Measurements from ENCODE around the gene KIF17. TPM values are rescaled to one million over a fixed set of nuclear protein-coding genes. Genes with fewer than 3 reads are reported as not detected.

KIF17 gene
- total RNA-seq, 1 donor: 0.27 TPM

- no peak for DNase-seq (ENCODE audit: low read depth)
- no peak overlapping the region for H3K4me3 ChIP-seq (ENCODE audit: low read depth, low read length)
- TF ChIP-seq CTCF (IDR thresholded peaks at IDR 0.05; ENCODE audit: insufficient read depth, low read length): no peak
Observed at GRCh38 chr1:20728371-20729154, 10.8 kb upstream of the KIF17 start.

GRCh38 chr1:20727746-20728316 lies 10.0 kb upstream of the KIF17 start:
- no peak overlapping the region for H3K4me3 ChIP-seq (ENCODE audit: low read depth, low read length)
- no peak for DNase-seq (ENCODE audit: low read depth)
- TF ChIP-seq CTCF (IDR thresholded peaks at IDR 0.05; ENCODE audit: insufficient read depth, low read length): peak; percentile 8

- DNase-seq (ENCODE audit: low read depth): no peak
- H3K4me3 ChIP-seq (ENCODE audit: low read depth, low read length): no peak overlapping the region
- TF ChIP-seq CTCF (IDR thresholded peaks at IDR 0.05; ENCODE audit: insufficient read depth, low read length): no peak
Observed at GRCh38 chr1:20726932-20727745, 9.3 kb upstream of the KIF17 start.

GRCh38 chr1:20726118-20726911 lies 8.5 kb upstream of the KIF17 start:
- no peak overlapping the region for H3K4me3 ChIP-seq (ENCODE audit: low read depth, low read length)
- DNase-seq (ENCODE audit: low read depth): no peak
- TF ChIP-seq CTCF (IDR thresholded peaks at IDR 0.05; ENCODE audit: insufficient read depth, low read length): no peak

- H3K4me3 ChIP-seq (ENCODE audit: low read depth, low read length): no peak overlapping the region
- TF ChIP-seq CTCF (IDR thresholded peaks at IDR 0.05; ENCODE audit: insufficient read depth, low read length): no peak
- DNase-seq (ENCODE audit: low read depth): peak; percentile 52
Observed at GRCh38 chr1:20725189-20726117, 7.6 kb upstream of the KIF17 start.
